Measurements from ENCODE around the gene SURF4.
"Not testable (repeated sequence)": the region's sequence is repeated elsewhere in the genome, so short reads cannot be mapped to it uniquely, and the experiment has no call there.

SURF4 gene

DNA sequence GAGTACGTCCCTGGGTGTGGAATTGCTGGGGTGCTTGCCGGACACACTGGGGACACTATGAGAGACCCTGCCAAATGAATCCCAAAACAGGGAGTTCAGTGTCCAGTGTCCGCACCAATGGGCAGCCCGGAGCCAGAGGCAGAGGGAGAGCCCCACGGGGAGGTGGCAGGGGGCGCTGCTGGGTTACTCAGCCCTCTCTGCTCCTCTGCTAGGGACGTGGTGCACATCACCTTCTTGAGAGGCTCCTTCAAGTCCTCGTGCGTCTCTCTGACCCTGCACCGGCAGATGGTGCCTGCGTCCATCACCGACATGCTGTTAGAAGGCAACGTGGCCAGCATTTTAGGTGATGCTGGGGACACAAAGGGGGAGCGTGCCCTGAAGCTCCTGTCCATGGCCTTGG is 21.1 kb upstream of the SURF4 start:
- Histone ChIP-seq H3K9me2 (replicated peaks; ENCODE audit: low read depth, low read length) (no peaks in the 10 kb centered on the region), H3K9me3 (ENCODE audit: insufficient read depth, low read depth, low read length) (no peaks in the 10 kb centered on the region), H3K36me3 (ENCODE audit: insufficient read depth, low read length) (no peaks in the 10 kb centered on the region), H3K4me2 (ENCODE audit: low read depth, low read length, poor library complexity, severe bottlenecking) (no peak overlapping the region), H4K20me1 (ENCODE audit: insufficient read depth, low read length, poor library complexity, severe bottlenecking) (no peaks in the 10 kb centered on the region), H3K79me2 (ENCODE audit: insufficient read depth, low read length) (no peaks in the 10 kb centered on the region), H3K4me3 (ENCODE audit: low read length, poor library complexity, severe bottlenecking) (no peak overlapping the region), H2AFZ (ENCODE audit: low read length) (no peak overlapping the region), H3K27me3 (ENCODE audit: insufficient read depth, low read length, poor library complexity, severe bottlenecking) (no peaks in the 10 kb centered on the region), H3F3A (ENCODE audit: low read depth) (no peaks in the 10 kb centered on the region), H3K4me1 (ENCODE audit: insufficient read depth, low read length, poor library complexity, severe bottlenecking) (no peaks in the 10 kb centered on the region), H3K9ac (ENCODE audit: low read depth, low read length, poor library complexity, severe bottlenecking) (no peak overlapping the region)
- TF ChIP-seq, protein P1, sequence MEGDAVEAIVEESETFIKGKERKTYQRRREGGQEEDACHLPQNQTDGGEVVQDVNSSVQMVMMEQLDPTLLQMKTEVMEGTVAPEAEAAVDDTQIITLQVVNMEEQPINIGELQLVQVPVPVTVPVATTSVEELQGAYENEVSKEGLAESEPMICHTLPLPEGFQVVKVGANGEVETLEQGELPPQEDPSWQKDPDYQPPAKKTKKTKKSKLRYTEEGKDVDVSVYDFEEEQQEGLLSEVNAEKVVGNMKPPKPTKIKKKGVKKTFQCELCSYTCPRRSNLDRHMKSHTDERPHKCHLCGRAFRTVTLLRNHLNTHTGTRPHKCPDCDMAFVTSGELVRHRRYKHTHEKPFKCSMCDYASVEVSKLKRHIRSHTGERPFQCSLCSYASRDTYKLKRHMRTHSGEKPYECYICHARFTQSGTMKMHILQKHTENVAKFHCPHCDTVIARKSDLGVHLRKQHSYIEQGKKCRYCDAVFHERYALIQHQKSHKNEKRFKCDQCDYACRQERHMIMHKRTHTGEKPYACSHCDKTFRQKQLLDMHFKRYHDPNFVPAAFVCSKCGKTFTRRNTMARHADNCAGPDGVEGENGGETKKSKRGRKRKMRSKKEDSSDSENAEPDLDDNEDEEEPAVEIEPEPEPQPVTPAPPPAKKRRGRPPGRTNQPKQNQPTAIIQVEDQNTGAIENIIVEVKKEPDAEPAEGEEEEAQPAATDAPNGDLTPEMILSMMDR (conservative IDR thresholded peaks at IDR 0.05; ENCODE audit: low read length), result peak; percentile 52
- TF ChIP-seq EZH2phosphoT487 (IDR thresholded peaks at IDR 0.05; ENCODE audit: borderline replicate concordance), result no peak

DNA sequence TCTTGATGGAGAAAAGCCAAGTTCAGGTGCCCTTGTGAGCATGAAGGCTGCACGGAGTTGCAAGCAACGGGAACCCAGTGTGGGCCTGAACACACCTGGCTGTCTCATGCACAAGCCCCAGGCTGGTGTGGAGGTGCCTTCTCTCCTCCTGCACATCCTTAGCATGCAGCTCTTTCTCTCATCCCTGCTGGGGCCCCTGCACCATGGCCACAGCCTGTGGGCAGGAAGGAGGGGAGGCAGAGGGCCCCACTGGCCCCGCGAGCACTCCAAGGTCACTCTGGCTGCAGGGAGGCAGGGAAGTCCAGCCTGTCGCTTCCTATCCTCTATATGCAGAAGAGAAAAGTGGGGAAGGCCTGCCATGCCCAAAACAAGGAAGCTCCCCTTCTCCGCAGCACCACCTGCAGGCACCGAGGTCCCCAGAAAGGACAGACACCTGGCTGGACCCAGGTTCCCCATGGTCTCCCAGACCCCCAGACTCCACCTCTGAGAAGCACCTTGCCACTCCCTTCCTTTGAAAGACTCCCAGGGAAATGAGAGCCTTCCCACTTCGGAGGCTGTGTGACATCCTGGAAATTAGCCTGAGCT is 18.9 kb upstream of the SURF4 start:
- H3K9me3 ChIP-seq (ENCODE audit: insufficient read depth, low read depth, low read length), result no peaks in the 10 kb centered on the region
- no peaks in the 10 kb centered on the region for H3K9me2 ChIP-seq (replicated peaks; ENCODE audit: low read depth, low read length)
- H4K20me1 ChIP-seq (ENCODE audit: insufficient read depth, low read length, poor library complexity, severe bottlenecking), result no peaks in the 10 kb centered on the region
- no peaks in the 10 kb centered on the region for H3K27me3 ChIP-seq (ENCODE audit: insufficient read depth, low read length, poor library complexity, severe bottlenecking)
- no peaks in the 10 kb centered on the region for H3K36me3 ChIP-seq (ENCODE audit: insufficient read depth, low read length)
- no peaks in the 10 kb centered on the region for H3K4me1 ChIP-seq (ENCODE audit: insufficient read depth, low read length, poor library complexity, severe bottlenecking)
- no peaks in the 10 kb centered on the region for H3F3A ChIP-seq (ENCODE audit: low read depth)
- H3K79me2 ChIP-seq (ENCODE audit: insufficient read depth, low read length), result no peaks in the 10 kb centered on the region
- TF ChIP-seq EZH2phosphoT487 (IDR thresholded peaks at IDR 0.05; ENCODE audit: borderline replicate concordance), result no peak
- TF ChIP-seq, protein P1 (conservative IDR thresholded peaks at IDR 0.05; ENCODE audit: low read length), result no peak
- no peak overlapping the region for H3K9ac ChIP-seq (ENCODE audit: low read depth, low read length, poor library complexity, severe bottlenecking)
- H3K4me3 ChIP-seq (ENCODE audit: low read length, poor library complexity, severe bottlenecking), result no peak overlapping the region
- no peak overlapping the region for H3K4me2 ChIP-seq (ENCODE audit: low read depth, low read length, poor library complexity, severe bottlenecking)
- H2AFZ ChIP-seq (ENCODE audit: low read length), result no peak overlapping the region

- H3K4me1 ChIP-seq (ENCODE audit: insufficient read depth, low read length, poor library complexity, severe bottlenecking), result no peaks in the 10 kb centered on the region
- H3K4me3 ChIP-seq (ENCODE audit: low read length, poor library complexity, severe bottlenecking), result no peak overlapping the region
- TF ChIP-seq, protein P1 (conservative IDR thresholded peaks at IDR 0.05; ENCODE audit: low read length), result no peak
- no peak for TF ChIP-seq EZH2phosphoT487 (IDR thresholded peaks at IDR 0.05; ENCODE audit: borderline replicate concordance)
- H3F3A ChIP-seq (ENCODE audit: low read depth), result no peaks in the 10 kb centered on the region
- no peaks in the 10 kb centered on the region for H3K9me3 ChIP-seq (ENCODE audit: insufficient read depth, low read depth, low read length)
- H3K4me2 ChIP-seq (ENCODE audit: low read depth, low read length, poor library complexity, severe bottlenecking), result no peak overlapping the region
- H3K27me3 ChIP-seq (ENCODE audit: insufficient read depth, low read length, poor library complexity, severe bottlenecking), result no peaks in the 10 kb centered on the region
- H3K36me3 ChIP-seq (ENCODE audit: insufficient read depth, low read length), result no peaks in the 10 kb centered on the region
- no peaks in the 10 kb centered on the region for H3K79me2 ChIP-seq (ENCODE audit: insufficient read depth, low read length)
- no peak overlapping the region for H2AFZ ChIP-seq (ENCODE audit: low read length)
- no peak overlapping the region for H3K9ac ChIP-seq (ENCODE audit: low read depth, low read length, poor library complexity, severe bottlenecking)
- no peaks in the 10 kb centered on the region for H4K20me1 ChIP-seq (ENCODE audit: insufficient read depth, low read length, poor library complexity, severe bottlenecking)
- no peaks in the 10 kb centered on the region for H3K9me2 ChIP-seq (replicated peaks; ENCODE audit: low read depth, low read length)
Observed at GRCh38 chr9:133393399-133393798, 17.5 kb upstream of the SURF4 start.

- not testable (repeated sequence) for H3K9me2 ChIP-seq (replicated peaks; ENCODE audit: low read depth, low read length); H4K20me1 ChIP-seq (ENCODE audit: insufficient read depth, low read length, poor library complexity, severe bottlenecking); H3K4me3 ChIP-seq (ENCODE audit: low read length, poor library complexity, severe bottlenecking); H3K4me1 ChIP-seq (ENCODE audit: insufficient read depth, low read length, poor library complexity, severe bottlenecking); H3K27me3 ChIP-seq (ENCODE audit: insufficient read depth, low read length, poor library complexity, severe bottlenecking); H3F3A ChIP-seq (ENCODE audit: low read depth); H3K9ac ChIP-seq (ENCODE audit: low read depth, low read length, poor library complexity, severe bottlenecking); H3K36me3 ChIP-seq (ENCODE audit: insufficient read depth, low read length); H3K4me2 ChIP-seq (ENCODE audit: low read depth, low read length, poor library complexity, severe bottlenecking); H2AFZ ChIP-seq (ENCODE audit: low read length); H3K9me3 ChIP-seq (ENCODE audit: insufficient read depth, low read depth, low read length); H3K79me2 ChIP-seq (ENCODE audit: insufficient read depth, low read length)
Observed at GRCh38 chr9:133392308-133392707, 16.4 kb upstream of the SURF4 start.

GRCh38 chr9:133391449-133391848 is 15.6 kb upstream of the SURF4 start:
- H3K9me2 ChIP-seq (replicated peaks; ENCODE audit: low read depth, low read length); H3K4me2 ChIP-seq (ENCODE audit: low read depth, low read length, poor library complexity, severe bottlenecking); H3K36me3 ChIP-seq (ENCODE audit: insufficient read depth, low read length); H3K9me3 ChIP-seq (ENCODE audit: insufficient read depth, low read depth, low read length); H4K20me1 ChIP-seq (ENCODE audit: insufficient read depth, low read length, poor library complexity, severe bottlenecking); H3K27me3 ChIP-seq (ENCODE audit: insufficient read depth, low read length, poor library complexity, severe bottlenecking); H3K4me1 ChIP-seq (ENCODE audit: insufficient read depth, low read length, poor library complexity, severe bottlenecking); H3K4me3 ChIP-seq (ENCODE audit: low read length, poor library complexity, severe bottlenecking); H3F3A ChIP-seq (ENCODE audit: low read depth); H3K9ac ChIP-seq (ENCODE audit: low read depth, low read length, poor library complexity, severe bottlenecking); H3K79me2 ChIP-seq (ENCODE audit: insufficient read depth, low read length); H2AFZ ChIP-seq (ENCODE audit: low read length): not testable (repeated sequence)

Measured in Loucy (cell line).